Suppressor macrophage treated with lipopolysaccharide for 4 hours (primary cell): ENCODE data around the gene TNKS1BP1.
"Not testable (repeated sequence)": the region's sequence is repeated elsewhere in the genome, so short reads cannot be mapped to it uniquely, and the experiment has no call there.

ENCODE experiments used
- DNase-seq: peaks from one replicate; pipeline ENCODE4 v3.0.0-alpha.2; 2020

TNKS1BP1 gene

DNA sequence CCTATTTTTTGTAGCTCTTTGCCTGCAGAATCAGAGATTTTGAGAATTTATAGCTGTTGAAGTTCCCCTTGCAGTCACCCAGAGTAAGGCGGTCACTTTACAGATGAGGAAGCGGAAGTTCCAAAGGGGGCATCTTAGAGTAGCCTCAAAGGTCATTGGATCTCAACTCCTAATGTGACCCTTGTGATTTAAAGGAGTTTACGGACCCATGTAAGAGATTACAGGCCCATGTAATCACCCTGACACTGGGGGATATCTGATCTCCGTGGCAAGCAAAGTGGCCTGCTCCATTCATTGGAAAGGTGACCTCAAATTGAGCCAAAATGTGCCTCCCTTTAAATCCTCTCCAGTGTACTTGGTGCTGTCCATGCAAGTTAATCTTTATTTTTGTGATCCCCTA, 29.1 kb upstream of the TNKS1BP1 start:
- peak; percentile 65 for DNase-seq

GRCh38 chr11:57353446-57353845, 28.7 kb upstream of the TNKS1BP1 start:
- no peak for DNase-seq

DNA sequence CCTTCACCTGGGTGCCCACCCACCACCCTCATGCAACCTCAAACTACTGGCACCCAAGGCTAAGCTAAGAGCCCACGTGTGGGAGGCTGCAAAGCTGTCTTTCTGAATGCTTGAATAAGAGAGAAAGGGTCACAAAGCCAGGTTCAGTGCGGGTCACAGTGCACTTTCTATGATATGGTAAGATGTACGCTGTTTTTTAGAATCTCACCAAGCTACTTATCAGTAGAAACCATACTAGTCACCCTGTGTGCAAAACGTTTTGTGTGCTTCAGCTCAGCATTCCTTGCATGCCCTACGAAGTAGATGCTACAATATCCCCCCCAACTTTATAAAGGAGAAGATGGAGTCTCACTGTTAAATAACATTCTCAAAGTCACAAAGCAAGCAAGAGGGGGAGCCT, 28.3 kb upstream of the TNKS1BP1 start:
- no peak for DNase-seq

- peak; percentile 69 for DNase-seq
Observed at GRCh38 chr11:57349491-57350274, 24.9 kb upstream of the TNKS1BP1 start.

DNA sequence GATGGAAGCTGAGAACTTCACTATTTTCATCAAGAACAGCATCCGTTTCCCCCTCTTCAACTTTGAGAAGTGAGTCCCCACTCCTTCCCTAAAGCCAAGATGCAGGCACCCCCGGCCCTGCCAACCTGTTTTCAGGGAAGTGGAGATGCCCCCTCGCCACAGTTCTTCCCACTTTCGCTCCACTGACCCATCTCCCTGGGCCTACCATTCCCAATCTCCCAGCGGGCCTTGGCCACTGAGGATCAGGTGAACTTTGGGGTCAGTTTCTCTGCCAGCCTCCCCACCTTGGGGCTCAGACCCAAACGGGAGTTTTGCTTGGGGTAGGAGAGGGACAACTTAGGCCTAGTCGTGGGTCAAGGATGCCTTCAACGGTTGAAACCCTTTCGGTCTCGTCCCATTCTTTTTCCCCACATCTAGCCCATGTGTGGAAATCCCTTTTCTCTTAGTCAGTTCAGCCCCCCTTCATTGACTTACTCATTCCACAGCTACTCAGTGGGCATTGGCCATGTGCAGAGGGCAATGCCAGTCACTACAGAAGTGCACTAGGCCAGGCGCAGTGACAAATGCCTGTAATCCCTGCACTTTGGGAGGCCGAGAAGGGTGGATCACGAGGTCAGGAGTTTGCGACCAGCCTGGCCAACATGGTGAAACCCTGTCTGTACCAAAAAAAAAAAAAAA, 24.0 kb upstream of the TNKS1BP1 start:
- DNase-seq = no peak

DNA sequence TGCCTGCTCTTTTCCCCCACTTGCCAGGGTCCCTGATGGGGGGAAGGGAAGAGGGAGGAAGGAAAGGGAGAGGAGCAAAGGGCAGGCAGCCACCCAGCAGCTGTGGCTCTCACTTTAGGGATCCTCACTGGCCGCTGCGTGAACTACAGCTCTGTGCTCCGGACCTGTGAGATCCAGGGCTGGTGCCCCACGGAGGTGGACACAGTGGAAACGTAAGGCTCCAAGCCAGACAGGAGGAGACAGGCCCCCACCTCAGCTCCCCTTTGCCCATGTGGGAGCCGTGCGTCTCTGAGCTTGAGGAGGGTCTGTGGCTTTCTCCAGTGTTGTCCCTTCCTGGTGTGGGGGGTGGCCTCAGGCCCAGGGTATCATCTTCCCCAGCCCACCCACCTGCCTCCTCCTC, 23.3 kb upstream of the TNKS1BP1 start:
- no peak for DNase-seq

DNA sequence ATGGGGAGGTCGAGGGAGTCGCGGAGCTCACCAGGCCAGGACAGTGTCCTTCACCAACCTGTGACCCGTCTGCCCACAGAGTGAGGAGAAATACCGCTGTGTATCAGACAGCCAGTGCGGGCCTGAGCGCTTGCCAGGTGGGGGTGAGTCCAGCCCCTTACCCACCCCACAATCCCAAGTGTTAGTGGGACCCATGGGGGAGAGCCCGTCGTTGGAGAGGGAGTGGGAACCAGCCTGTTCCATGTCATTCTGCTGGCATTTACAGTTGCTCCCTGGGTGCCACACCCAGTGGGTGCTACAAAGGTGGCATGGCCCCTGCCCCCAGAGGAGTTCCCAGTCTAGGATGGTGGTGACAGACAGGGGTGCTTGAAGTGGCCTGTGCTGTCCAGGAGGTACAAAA, 22.6 kb upstream of the TNKS1BP1 start:
- DNase-seq = no peak

- peak; percentile 80 for DNase-seq
Observed at GRCh38 chr11:57345555-57346211, 20.9 kb upstream of the TNKS1BP1 start.

DNA sequence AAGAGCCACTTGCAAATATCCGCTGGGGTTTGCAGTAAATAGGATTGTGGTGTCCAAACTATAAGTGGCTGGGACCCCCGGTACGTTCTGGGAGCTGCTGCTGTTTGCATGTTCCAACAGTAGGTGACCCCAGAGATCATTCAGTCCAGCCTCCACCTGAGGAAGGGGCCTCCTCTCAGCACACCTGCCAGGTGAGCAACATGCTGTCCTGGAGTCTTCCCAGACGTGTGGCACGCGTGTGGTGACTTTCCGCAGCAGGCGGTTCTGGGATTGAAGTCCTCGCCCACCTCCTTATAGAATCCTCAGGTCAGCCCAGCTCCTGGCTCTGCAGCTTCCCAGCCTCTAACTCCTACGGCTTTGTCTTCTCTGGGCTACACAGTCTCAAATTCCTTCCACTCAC, 20.1 kb upstream of the TNKS1BP1 start:
- no peak for DNase-seq

- DNase-seq = no peak
Observed at GRCh38 chr11:57343825-57344224, 19.1 kb upstream of the TNKS1BP1 start.

- no peak for DNase-seq
Observed at GRCh38 chr11:57342702-57343101, 17.9 kb upstream of the TNKS1BP1 start.

- no peak for DNase-seq
Observed at GRCh38 chr11:57341250-57341808, 16.6 kb upstream of the TNKS1BP1 start.

- DNase-seq = no peak
Observed at GRCh38 chr11:57340039-57340615, 15.4 kb upstream of the TNKS1BP1 start.

DNA sequence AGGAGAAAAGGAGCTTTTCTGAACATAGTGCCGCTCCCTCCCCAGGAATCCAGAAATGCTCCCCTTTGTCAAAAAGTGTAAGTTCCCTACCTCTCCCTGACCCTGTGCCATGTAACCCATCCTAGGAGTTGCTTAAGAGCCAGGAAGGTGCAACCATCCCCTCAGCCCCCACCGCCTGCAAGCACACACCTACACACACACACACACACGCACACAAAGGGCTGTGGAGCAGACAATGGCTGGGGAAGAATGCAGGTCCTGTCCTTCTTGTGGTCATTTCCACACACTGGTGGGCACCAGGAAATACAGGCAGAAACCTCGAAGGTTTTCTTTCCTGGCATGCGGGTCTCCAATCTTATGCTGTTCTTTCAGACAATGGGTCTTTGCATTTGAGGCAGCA, 14.6 kb upstream of the TNKS1BP1 start:
- no peak for DNase-seq

DNA sequence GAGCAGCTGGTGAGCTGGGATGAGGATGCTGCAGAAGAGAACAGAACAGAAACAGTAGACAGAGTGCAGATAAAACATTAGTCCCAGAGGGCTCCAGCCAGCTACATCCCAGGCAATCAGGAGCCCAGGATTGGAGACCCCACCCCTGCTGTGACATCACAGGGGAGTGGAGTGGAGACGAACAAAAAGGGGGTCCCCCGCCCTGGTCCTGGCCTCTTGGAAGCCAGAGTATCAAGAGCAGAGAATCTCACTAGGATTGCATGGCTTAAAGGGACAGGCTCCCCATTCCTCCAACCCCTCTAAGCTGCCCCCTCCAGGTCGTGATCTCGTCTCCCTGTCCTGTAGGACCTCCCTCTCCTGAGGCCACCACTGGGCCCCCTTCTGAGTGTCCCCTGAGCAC, 13.4 kb upstream of the TNKS1BP1 start, which contains the start of gene P2RX3:
TSS of gene P2RX3 (plus strand) at position 211 of the 400 bp plus-strand sequence. CDS start 199 bp downstream, outside the sequence.
- DNase-seq = no peak

GRCh38 chr11:57336856-57337255, 12.1 kb upstream of the TNKS1BP1 start:
- DNase-seq = not testable (repeated sequence)

DNA sequence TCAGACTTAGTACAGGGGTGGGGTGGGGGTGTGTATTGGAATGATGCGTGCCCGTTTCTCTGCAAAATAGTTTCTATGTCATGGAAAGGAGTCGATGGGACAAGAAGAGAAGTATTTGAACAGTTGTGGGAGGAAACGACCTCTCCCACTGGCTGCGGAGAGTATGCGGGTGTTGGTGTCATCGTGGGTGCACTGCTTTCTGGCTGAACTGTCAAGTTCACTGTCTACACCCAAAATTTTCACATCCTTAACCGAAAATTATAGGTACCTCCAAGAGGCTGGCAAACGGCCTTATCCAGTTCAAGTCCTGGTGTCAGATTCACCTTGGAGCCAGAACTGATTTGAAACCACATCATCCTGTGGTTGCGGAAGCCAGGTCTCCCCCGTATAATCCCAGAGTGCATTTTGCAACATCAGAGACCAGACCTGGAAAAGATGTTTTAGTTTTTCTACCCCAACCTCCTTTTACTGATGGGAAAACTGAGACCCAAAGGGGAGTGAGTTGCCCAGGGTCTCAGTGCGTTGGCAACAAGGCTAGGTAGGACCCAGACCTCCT, 11.4 kb upstream of the TNKS1BP1 start:
- DNase-seq = no peak

- DNase-seq = peak; percentile 90
Observed at GRCh38 chr11:57335343-57336110, 10.8 kb upstream of the TNKS1BP1 start, which contains the start of gene SSRP1. Gene SSRP1 (minus strand): TSS chr11:57335892. CDS start chr11:57335121, 771 bp downstream.

DNA sequence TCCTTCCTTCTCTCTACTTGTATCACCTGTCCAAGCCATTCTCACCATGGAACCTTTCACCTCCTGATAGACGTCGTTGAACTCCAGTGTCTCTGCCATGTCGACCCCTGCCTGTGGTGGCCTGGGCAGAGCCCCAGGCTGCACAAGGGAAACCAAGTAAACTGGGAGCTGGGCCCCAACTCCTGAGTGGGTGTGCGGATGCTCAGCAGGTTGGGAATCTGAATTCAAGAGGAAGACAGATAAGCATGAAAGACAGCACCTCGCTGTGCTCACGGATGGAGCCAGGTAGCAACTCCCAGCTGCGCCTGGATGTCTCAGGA, 10.2 kb upstream of the TNKS1BP1 start:
- no peak for DNase-seq

DNA sequence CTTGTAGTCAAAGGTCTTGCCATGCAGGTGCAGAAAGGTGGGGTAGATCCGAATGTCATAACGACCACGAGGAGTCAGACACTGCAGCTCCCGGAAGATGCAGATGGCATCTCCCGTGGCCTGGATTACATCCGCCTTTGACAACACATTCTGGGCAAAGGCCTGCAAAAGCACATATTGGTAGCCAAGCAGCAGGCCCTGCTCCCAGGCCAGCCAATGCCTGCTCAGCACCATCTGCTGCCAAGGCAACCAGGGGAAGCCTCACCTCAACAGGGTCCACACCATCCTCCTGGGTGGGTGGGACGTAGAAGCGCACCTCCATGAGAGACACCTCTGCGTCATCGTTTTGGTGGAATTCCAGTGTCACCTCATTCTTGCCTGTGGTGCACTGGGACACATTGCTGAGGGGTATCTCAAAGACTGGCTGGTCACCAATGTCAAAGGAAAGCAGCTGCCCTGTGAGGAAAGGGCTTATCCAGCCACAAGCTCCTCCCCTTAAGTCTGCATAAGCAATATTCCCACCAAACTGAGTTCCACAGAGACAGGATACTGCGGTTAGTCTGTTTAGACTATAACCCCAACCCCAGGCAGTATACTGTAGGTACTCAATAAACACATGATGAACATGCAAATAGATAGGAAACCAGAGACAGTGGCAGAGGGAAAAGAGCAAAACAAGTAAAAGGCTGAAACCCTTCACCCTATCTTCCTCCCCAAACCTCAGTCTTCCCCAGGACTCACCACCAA, 8.1 kb upstream of the TNKS1BP1 start:
- no peak for DNase-seq

- DNase-seq = no peak
Observed at GRCh38 chr11:57331720-57332119, 7.0 kb upstream of the TNKS1BP1 start.
